Activated CD4-positive, alpha-beta T cell treated with anti-CD3 and anti-CD28 coated beads, Interleukin-2, amount 10 ng/mL, durations not matched to agents 7 days and 5 days (primary cell): ENCODE results near the gene ITK. TPM values are rescaled to one million over a fixed set of nuclear protein-coding genes. Genes with fewer than 3 reads are reported as not detected.

ENCODE experiments used
- CTCF ChIA-PET: fragments of 350-600 bp; sonication (Branson Sonifier 250); formaldehyde crosslinking; loops from one replicate; lab custom pipeline; 2021; ENCODE audit warnings: antibody characterized with exemption; lab: Charles Lee
- POLR2A ChIA-PET: fragments of 350-600 bp; sonication (Branson Sonifier 250); formaldehyde crosslinking; loops from one replicate; lab custom pipeline; 2021; ENCODE audit warnings: antibody characterized with exemption; lab: Charles Lee
- DNase-seq: peaks from one replicate; pipeline ENCODE4 v3.0.0-alpha.2; 2020
- H3K27ac Mint-ChIP-seq: one replicate; pipeline ENCODE4 v1.8.0; 2021; ENCODE audit warnings: mild to moderate bottlenecking, moderate library complexity, mixed read lengths
- H3K27me3 Mint-ChIP-seq: one replicate; pipeline ENCODE4 v1.8.0; 2021; ENCODE audit warnings: mixed read lengths
- H3K36me3 Mint-ChIP-seq: one replicate; pipeline ENCODE4 v1.8.0; 2021; ENCODE audit warnings: low read depth, mixed read lengths
- H3K4me1 Mint-ChIP-seq: one replicate; pipeline ENCODE4 v1.8.0; 2021; ENCODE audit warnings: mixed read lengths
- H3K4me3 Mint-ChIP-seq: one replicate; pipeline ENCODE4 v1.8.0; 2021; ENCODE audit warnings: mild to moderate bottlenecking, moderate library complexity, mixed read lengths
- H3K9me3 Mint-ChIP-seq: one replicate; pipeline ENCODE4 v1.8.0; 2021; ENCODE audit warnings: mixed read lengths
- total RNA-seq, 2 experiments: library from RNA; stranded (reverse); gene quantifications; one replicate each; pipeline ENCODE4 v1.2.3, GENCODE V29; 2021

Gene ITK
- total RNA-seq, 2 experiments from 2014 or later: 258 to 306 TPM

DNA sequence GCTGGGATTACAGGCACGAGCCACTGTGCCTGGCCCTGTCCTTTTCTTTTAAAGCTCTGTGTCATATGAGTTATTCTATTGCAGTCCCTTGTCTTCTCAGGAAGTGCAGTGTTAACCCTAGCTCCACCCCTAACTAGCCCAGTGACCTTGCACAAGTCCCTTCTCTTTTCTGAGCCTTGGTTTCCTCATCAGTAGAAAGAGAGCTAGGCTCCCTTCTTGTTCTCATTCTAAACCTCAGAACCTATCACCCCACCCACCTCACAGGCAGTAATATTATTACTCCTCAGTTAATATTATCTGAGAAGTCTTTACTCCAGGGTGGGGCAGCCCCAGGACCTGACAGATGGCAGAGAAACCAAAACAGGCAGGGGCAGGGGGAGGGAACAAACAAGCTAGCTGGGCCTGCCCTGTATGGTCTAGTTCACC, 92.5 kb downstream of the ITK start:
- H3K36me3 Mint-ChIP-seq: peaks cover 66% of the 10 kb centered on the region
- peaks cover 87% of the 10 kb centered on the region for H3K4me1 Mint-ChIP-seq
- no peaks in the 10 kb centered on the region for H3K27me3 Mint-ChIP-seq
- H3K27ac Mint-ChIP-seq: peak overlapping the region; percentile 97
- CTCF ChIA-PET: interaction anchor here (0.6 to 3.4 kb wide), 11 partner anchors 10 to 150 kb away, joined by 3 to 26 read pairs (median 4); no protein-coding TSS in a partner anchor
- peak overlapping the region; percentile 69 for H3K4me3 Mint-ChIP-seq
- no peaks in the 10 kb centered on the region for H3K9me3 Mint-ChIP-seq
- peak; percentile 44 for DNase-seq
- POLR2A ChIA-PET: interaction anchor here (0.6 to 2.2 kb wide), 3 partner anchors 20 to 131 kb away, joined by 4 to 7 read pairs (median 5); partner anchors contain the start of gene MED7

DNA sequence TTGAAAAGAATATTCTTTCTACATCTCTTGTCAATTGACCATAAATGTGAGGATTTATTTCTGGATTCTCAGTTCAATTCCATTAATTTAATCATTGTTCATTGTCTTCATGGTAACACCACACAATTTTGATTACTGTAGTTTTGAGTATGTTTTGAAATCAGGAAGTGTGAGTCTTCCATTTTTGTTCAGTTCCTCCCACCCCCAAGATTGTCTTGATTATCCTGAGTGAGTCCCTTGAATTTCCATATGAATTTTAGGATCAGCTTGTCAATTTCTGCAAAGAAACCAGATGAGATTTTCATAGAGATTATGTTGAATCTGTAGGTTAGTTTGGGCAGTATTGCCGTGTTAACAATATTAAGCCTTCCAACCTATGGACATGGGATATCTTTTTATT, 94.8 kb downstream of the ITK start:
- CTCF ChIA-PET: interaction anchor here (1.4 kb wide), 1 partner anchor 14 kb away, joined by 4 read pairs; no protein-coding TSS in a partner anchor

DNA sequence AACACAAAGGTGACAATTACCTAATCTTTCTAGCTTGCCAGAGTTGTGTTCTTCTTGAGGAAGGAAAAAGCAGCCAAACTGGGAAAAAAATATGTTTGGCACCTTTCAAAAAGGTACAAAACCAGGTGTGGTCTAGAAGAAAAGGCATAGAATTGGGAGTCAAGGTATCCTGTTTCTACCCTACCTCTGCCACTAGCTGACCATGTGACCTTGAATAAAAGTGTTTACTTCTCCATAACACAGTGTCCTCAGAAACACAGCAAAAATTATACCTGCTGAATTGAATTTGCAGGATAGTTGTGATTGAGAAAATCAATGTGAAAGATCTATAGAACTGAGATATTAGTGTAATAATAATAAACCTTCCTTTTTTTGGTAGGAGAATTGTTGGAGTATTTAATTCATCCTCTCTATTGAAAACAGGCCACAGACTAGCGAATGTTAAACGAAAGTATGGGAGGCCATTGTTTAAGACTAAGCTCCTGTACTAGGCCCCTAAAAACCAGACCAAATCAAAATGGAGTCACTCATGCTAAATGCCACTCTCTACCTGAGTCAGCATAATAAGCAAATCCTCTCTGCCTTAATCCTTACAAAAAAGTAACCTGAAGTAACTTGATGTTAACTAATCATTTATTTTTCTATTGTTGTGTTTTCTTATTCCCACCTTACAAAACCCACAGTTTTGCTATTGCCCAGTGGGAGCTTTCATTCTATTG, 97.8 kb downstream of the ITK start:
- no peaks in the 10 kb centered on the region for H3K27me3 Mint-ChIP-seq
- H3K4me1 Mint-ChIP-seq: peaks cover 88% of the 10 kb centered on the region
- H3K27ac Mint-ChIP-seq: no peak overlapping the region
- no peak overlapping the region for H3K4me3 Mint-ChIP-seq
- peaks cover 62% of the 10 kb centered on the region for H3K36me3 Mint-ChIP-seq
- ChIA-PET CTCF (interaction anchor here (0.9 to 1.2 kb wide), 3 partner anchors 8 to 25 kb away, joined by 3 to 4 read pairs (median 4); no protein-coding TSS in a partner anchor), POLR2A (no interaction called here)
- H3K9me3 Mint-ChIP-seq: peaks cover 11% of the 10 kb centered on the region
- no peak for DNase-seq

More for the DNA sequence above, 94.8 kb downstream of the ITK start:
- no peak for DNase-seq
- no peaks in the 10 kb centered on the region for H3K9me3 Mint-ChIP-seq
- no peaks in the 10 kb centered on the region for H3K27me3 Mint-ChIP-seq
- H3K4me1 Mint-ChIP-seq: peaks cover 86% of the 10 kb centered on the region
- peaks cover 56% of the 10 kb centered on the region for H3K36me3 Mint-ChIP-seq
- POLR2A ChIA-PET: no interaction called here
- no peak overlapping the region for H3K4me3 Mint-ChIP-seq
- no peak overlapping the region for H3K27ac Mint-ChIP-seq

DNA sequence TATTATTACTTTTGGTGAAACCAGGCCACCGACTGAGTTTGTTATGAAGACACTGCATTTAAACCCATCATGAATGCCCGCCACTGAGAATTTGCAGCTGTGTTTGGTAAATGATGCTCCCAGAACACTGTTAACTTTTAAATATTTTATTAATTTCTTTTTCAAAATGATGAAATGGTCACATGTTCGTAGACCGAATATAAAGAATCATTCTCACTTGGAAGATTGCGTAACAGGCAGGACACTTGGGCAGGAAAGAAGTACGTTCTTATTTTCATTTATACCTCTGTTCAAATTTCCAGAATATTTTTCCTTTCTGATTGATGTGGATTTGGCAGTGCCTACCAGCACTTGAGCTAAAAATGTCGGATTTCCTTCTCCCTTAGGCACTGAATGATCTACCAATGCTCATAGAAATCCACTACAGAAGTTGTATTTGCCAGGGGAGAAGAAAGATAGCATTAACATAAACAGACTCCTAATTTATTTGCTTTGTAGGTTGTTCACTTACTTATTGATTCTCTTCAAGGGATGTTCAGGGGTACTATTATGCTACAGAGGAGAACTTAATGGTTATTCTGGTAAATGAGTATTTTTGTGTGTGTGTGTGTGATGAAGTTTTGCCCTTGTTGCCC, 99.1 kb downstream of the ITK start:
- POLR2A ChIA-PET: no interaction called here
- Mint-ChIP-seq H3K9me3 (peaks cover 11% of the 10 kb centered on the region), H3K36me3 (peaks cover 55% of the 10 kb centered on the region), H3K4me1 (peaks cover 87% of the 10 kb centered on the region), H3K27ac (peak overlapping the region; percentile 10), H3K4me3 (no peak overlapping the region), H3K27me3 (no peaks in the 10 kb centered on the region)
- CTCF ChIA-PET: no interaction called here
- DNase-seq: no peak

DNA sequence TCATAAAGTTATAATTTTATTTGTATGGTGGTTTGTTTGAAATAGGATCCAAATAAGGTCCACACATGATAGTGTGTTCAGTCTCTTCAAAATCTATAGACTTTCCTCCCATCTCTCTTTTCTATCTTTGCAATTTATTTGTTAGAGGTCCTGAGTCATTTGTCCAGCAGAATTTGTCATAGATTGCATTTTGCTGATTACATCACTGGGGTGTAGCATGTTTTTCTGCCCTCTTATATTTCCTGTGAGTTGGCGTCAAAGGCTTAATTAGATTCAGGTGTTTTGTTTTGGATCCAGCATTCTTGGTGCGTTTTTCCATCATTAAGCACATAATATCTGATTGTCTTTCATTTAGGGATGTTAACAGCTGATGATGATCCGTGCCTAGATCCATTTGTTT, 100.3 kb downstream of the ITK start:
- Mint-ChIP-seq H3K4me3 (no peak overlapping the region), H3K9me3 (peaks cover 11% of the 10 kb centered on the region), H3K27me3 (no peaks in the 10 kb centered on the region), H3K36me3 (peaks cover 63% of the 10 kb centered on the region), H3K27ac (peak overlapping the region; percentile 26), H3K4me1 (peaks cover 92% of the 10 kb centered on the region)
- POLR2A ChIA-PET: no interaction called here
- no peak for DNase-seq
- CTCF ChIA-PET: interaction anchor here (0.6 kb wide), 1 partner anchor 28 kb away, joined by 3 read pairs; no protein-coding TSS in a partner anchor

DNA sequence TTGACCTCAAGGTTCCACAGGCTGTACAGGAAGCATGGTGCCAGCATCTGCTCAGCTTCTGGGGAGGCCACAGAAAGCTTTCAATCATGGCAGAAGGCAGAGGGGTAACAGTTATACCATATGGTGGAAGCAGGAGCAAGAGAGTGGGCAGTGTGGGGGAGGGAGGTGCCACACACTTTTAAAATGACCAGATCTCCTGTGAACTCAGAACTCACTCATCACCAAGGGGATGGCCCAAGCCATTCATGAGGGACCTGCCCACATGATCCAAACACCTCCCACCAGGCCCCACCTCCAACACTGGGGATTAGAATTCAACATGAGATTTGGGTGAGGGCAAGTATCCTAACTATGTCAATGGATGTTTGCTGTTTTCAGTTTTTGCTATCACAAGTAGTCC, 101.5 kb downstream of the ITK start:
- CTCF ChIA-PET: interaction anchor here (2.6 kb wide), 1 partner anchor 10 kb away, joined by 7 read pairs; no protein-coding TSS in a partner anchor
- Mint-ChIP-seq H3K4me3 (no peak overlapping the region), H3K27me3 (no peaks in the 10 kb centered on the region), H3K4me1 (peaks cover 83% of the 10 kb centered on the region), H3K9me3 (peaks cover 11% of the 10 kb centered on the region), H3K36me3 (peaks cover 62% of the 10 kb centered on the region), H3K27ac (no peak overlapping the region)
- POLR2A ChIA-PET: no interaction called here
- DNase-seq: no peak

DNA sequence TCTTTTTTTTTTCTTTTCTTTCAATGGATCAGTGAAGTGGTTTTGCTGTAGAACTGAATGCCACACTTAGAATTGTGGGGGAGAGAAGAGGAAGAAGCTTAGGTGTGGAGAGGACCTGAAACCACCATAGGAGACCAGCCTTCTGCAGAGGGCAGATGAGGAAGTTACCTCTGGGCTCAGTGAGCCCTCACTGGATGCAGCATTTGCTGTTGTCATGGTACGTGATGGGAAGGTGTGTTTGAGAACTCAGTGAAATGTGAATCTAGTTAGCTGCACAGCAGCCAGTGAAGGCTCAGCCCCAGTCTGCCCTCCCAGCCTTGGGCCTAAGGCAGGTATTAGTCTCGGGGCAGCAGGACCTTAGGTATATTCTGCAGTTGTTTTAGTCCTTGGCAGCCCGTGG, 102.8 kb downstream of the ITK start:
- CTCF ChIA-PET: interaction anchor here (1.1 to 2.6 kb wide), 2 partner anchors 11 to 13 kb away, joined by 3 to 7 read pairs; no protein-coding TSS in a partner anchor
- peak overlapping the region; percentile 20 for H3K4me3 Mint-ChIP-seq
- DNase-seq: peak; percentile 59
- H3K4me1 Mint-ChIP-seq: peaks cover 85% of the 10 kb centered on the region
- peaks cover 66% of the 10 kb centered on the region for H3K36me3 Mint-ChIP-seq
- H3K9me3 Mint-ChIP-seq: peaks cover 11% of the 10 kb centered on the region
- POLR2A ChIA-PET: no interaction called here
- H3K27ac Mint-ChIP-seq: peak overlapping the region; percentile 66
- no peaks in the 10 kb centered on the region for H3K27me3 Mint-ChIP-seq

DNA sequence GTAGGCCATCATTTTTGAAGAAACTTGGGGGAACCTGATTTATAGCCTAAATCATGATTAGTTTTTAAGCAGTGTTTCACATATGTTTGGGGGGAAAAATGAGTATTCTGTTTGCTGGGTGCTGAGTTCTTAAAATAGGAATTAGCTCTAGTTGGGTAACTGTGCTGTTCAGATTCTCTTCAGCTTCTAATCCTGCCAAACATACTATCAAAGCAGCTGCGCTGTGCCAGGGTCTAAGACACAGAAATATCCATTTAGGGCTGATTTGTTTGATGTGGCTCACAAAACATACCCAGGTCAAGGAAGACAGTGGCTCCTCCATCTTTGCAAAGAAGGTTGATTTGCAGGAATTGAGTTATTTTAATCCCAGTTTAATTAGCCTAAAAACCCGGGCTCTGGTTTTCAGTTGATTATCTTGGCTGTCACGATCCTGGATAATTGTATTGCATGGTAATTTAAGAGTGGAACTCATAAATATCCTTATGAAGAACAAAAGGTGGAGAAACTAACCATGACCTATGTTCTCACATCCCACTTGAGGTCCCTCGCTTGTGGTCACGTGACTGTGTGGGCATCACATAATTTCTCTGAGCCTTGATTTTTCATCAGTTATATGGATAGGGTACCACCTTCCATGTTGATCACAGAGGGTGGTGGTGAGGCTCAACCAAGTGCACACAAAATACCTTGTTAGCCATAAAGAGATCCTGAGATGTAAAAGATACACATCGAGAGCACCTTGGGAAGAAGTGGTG, 104.0 kb downstream of the ITK start:
- DNase-seq: no peak
- Mint-ChIP-seq H3K4me1 (peaks cover 85% of the 10 kb centered on the region), H3K27me3 (no peaks in the 10 kb centered on the region), H3K36me3 (peaks cover 71% of the 10 kb centered on the region), H3K4me3 (no peak overlapping the region), H3K9me3 (peaks cover 11% of the 10 kb centered on the region), H3K27ac (no peak overlapping the region)
- CTCF ChIA-PET: interaction anchor here (2.6 kb wide), 1 partner anchor 12 kb away, joined by 7 read pairs; no protein-coding TSS in a partner anchor
- POLR2A ChIA-PET: no interaction called here

DNA sequence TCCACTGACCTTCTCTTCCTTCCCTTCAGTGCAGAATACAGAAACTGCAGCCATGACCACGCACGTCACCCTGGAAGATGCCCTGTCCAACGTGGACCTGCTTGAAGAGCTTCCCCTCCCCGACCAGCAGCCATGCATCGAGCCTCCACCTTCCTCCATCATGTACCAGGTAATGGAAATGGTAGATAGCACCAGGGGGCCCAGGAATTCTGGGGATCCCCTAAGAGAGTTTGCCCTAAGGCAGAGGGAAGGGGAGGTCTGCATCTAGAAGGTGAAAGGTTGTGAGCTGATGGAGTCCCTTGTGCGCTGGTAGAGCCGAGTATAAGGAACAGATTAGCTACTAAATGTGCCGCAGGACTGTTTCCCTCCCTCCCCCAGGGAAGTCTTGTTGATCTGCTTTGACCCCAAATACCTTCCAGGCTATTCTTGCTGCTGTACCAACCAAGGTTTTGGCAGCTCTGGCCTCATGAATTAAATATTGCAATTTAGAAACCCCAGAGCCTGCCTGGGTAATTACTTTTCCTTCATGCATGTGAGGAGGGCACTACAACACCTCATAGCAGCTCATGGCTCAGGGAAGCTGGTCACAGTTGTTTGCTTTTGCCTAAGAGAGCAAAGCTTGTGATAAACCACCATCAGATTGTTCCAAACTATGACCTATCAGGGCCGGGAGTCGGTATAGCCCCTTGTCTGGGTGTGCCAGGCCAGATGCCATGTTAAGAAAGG, 104.8 kb downstream of the ITK start:
- Mint-ChIP-seq H3K4me1 (peaks cover 86% of the 10 kb centered on the region), H3K9me3 (peaks cover 11% of the 10 kb centered on the region), H3K4me3 (no peak overlapping the region), H3K27me3 (no peaks in the 10 kb centered on the region), H3K36me3 (peaks cover 73% of the 10 kb centered on the region), H3K27ac (no peak overlapping the region)
- DNase-seq: no peak
- CTCF ChIA-PET: interaction anchor here (0.9 to 1.3 kb wide), 2 partner anchors 17 to 23 kb away, joined by 3 to 4 read pairs; no protein-coding TSS in a partner anchor
- POLR2A ChIA-PET: no interaction called here

DNA sequence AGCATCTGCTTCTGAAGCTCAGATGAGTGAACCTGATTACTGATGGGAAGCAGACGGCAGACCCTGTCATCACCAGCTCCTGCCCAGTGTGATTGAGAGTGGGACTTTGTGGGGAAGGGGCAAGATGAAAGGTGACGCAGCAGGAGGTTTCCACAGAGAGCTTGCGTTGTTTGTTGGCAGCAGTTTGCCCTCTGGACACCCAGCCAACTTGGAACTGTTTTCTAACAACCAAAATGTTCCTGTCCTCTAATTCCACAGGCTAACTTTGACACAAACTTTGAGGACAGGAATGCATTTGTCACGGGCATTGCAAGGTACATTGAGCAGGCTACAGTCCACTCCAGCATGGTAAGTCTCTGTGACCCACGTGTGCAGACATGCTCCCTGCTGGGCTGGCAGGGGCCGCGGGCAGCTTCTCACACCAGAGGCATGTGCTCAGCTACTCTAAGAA, 106.1 kb downstream of the ITK start:
- H3K9me3 Mint-ChIP-seq: peaks cover 3% of the 10 kb centered on the region
- ChIA-PET CTCF (interaction anchor here (1.0 to 1.5 kb wide), 5 partner anchors 8 to 97 kb away, joined by 4 read pairs; no protein-coding TSS in a partner anchor), POLR2A (no interaction called here)
- no peak for DNase-seq
- H3K27me3 Mint-ChIP-seq: no peaks in the 10 kb centered on the region
- no peak overlapping the region for H3K27ac Mint-ChIP-seq
- H3K4me1 Mint-ChIP-seq: peaks cover 85% of the 10 kb centered on the region
- no peak overlapping the region for H3K4me3 Mint-ChIP-seq
- peaks cover 71% of the 10 kb centered on the region for H3K36me3 Mint-ChIP-seq

DNA sequence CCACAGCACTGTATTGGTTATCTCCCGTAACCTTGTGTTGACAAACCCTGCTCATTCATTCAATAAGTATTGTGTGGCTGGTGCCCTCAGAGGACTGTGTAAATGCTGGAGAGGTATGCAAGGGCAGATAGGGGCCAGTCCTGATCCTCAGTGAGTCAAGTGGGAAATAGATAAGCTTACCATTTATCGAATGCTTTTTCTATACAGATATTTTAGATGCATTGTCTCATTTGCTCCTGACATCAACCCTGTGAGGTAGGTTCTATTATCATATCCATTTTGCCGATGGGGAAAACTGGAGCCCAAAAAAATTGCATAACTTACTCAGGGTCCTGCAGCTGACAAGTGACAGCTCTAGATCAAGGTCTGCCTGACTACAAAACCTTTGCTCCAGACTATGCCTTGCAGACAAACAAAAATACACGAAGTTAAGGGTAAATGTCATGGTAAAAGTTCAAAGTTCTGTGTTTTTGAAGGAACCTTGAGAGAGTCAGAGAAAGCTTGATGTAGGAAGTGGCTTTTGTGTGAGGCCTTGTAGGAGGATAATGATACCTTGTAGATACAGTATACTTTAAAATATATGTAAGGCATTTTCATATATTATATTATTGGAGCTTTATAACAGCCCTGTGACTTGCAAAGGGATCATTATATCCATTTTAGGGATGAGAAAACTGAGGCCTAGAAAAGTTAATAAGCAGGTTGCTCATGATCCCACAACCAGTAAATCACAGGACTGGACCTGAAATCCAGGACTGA, 107.9 kb downstream of the ITK start:
- ChIA-PET POLR2A (interaction anchor here (0.8 kb wide), 1 partner anchor 15 kb away, joined by 4 read pairs; no protein-coding TSS in a partner anchor), CTCF (interaction anchor here (0.6 to 1.5 kb wide), 3 partner anchors 12 to 19 kb away, joined by 3 to 4 read pairs (median 4); no protein-coding TSS in a partner anchor)
- DNase-seq: no peak
- peak overlapping the region; percentile 83 for H3K27ac Mint-ChIP-seq
- H3K9me3 Mint-ChIP-seq: no peaks in the 10 kb centered on the region
- no peaks in the 10 kb centered on the region for H3K27me3 Mint-ChIP-seq
- H3K4me3 Mint-ChIP-seq: no peak overlapping the region
- peaks cover 73% of the 10 kb centered on the region for H3K4me1 Mint-ChIP-seq
- peaks cover 75% of the 10 kb centered on the region for H3K36me3 Mint-ChIP-seq
